DMS114 treated with DMSO at 0.1 percent for 48 hours (cell line): ENCODE measurements around the gene BIRC7.

ENCODE experiments used
- DNase-seq: peaks from one replicate; lab custom pipeline; 2025; ENCODE audit not compliant: unreplicated experiment; lab: John Stamatoyannopoulos, UW

The BIRC7 gene

GRCh38 chr20:63280371-63280770 is 44.7 kb downstream of the BIRC7 start:
- no peak for DNase-seq

GRCh38 chr20:63280929-63281545 is 45.3 kb downstream of the BIRC7 start:
- no peak for DNase-seq

GRCh38 chr20:63281742-63282665 is 46.3 kb downstream of the BIRC7 start:
- DNase-seq: no peak

GRCh38 chr20:63282946-63283345 is 47.2 kb downstream of the BIRC7 start:
- DNase-seq: no peak

GRCh38 chr20:63283397-63284082 is 47.8 kb downstream of the BIRC7 start:
- DNase-seq: no peak

GRCh38 chr20:63284083-63284440 is 48.4 kb downstream of the BIRC7 start:
- no peak for DNase-seq

GRCh38 chr20:63284544-63284949 is 48.8 kb downstream of the BIRC7 start:
- no peak for DNase-seq

- DNase-seq: no peak
These were observed 49.3 kb downstream of the BIRC7 start for GRCh38 chr20:63284981-63285524.

- no peak for DNase-seq
These were observed 50.2 kb downstream of the BIRC7 start for GRCh38 chr20:63285636-63286615.

GRCh38 chr20:63286781-63287696 is 51.3 kb downstream of the BIRC7 start:
- DNase-seq: no peak

GRCh38 chr20:63287697-63288580 is 52.2 kb downstream of the BIRC7 start:
- no peak for DNase-seq

- DNase-seq: no peak
These were observed 53.0 kb downstream of the BIRC7 start for GRCh38 chr20:63288581-63289251.

- no peak for DNase-seq
These were observed 53.8 kb downstream of the BIRC7 start for GRCh38 chr20:63289311-63290135.
